Measurements from ENCODE around the gene FUT7. TPM values are rescaled to one million over a fixed set of nuclear protein-coding genes. Genes with fewer than 3 reads are reported as not detected.
A peak's percentile ranks its signal among the peaks of the same experiment; 100 is the strongest.
"Not testable (repeated sequence)": the region's sequence is repeated elsewhere in the genome, so short reads cannot be mapped to it uniquely, and the experiment has no call there.

The FUT7 gene
- polyA plus RNA-seq, 3 donors: 6.1 to 13.4 (median 10.5) TPM

GRCh38 chr9:137034039-137034708 is 2.3 kb upstream of the FUT7 start:
- peak; percentile 44 to 65 (median 60) for DNase-seq
- H3K27ac Mint-ChIP-seq: peak overlapping the region; percentile 86 to 94 (median 92)

GRCh38 chr9:137033481-137033880 is 1.6 kb upstream of the FUT7 start:
- Mint-ChIP-seq H3K36me3 (peaks cover 3 to 25% of the 10 kb centered on the region in 2 donors), H3K27ac (peak overlapping the region; percentile 86 to 94 (median 92)), H3K4me1 (peaks cover 52% of the 10 kb centered on the region), H3K4me3 (peak overlapping the region; percentile 87 to 93)
- H2AFZ ChIP-seq (ENCODE audit: insufficient read depth, low read depth, low read length, poor library complexity, severe bottlenecking); H3K9me3 ChIP-seq (replicated peaks in 1 of 2; ENCODE audit: control insufficient read depth in 1 of 2, insufficient read depth in 1 of 2, low read length in 2 of 2); H3K27me3 Mint-ChIP-seq (ENCODE audit: low read depth in 3 of 3); DNase-seq; H3K9me3 Mint-ChIP-seq; H3K27me3 ChIP-seq (ENCODE audit: control insufficient read depth in 2 of 2, insufficient read depth in 2 of 2, low read length in 2 of 2): not testable (repeated sequence)
- H3K9ac ChIP-seq (ENCODE audit: insufficient read depth, low read length, poor library complexity, severe bottlenecking): peak overlapping the region; percentile 77
- intact Hi-C loops (cut with micrococcal nuclease): loop anchor here (5.0 to 10.0 kb wide), 6 partner anchors 34 to 246 kb away; partner anchors contain the start of genes AJM1 (in 1 of the 2), C8G (in 1 of the 2), CLIC3 (in 1 of the 2) and FBXW5 (in 1 of the 2)
- peak overlapping the region; percentile 47 to 88 (median 68) for H3K4me3 ChIP-seq (replicated peaks in 1 of 3; ENCODE audit: low read depth in 2 of 3, low read length in 3 of 3)
- H4K20me1 ChIP-seq (ENCODE audit: insufficient read depth, low read length): peaks cover 48% of the 10 kb centered on the region
- H3K27ac ChIP-seq (ENCODE audit: low read depth in 1 of 2, low read length in 2 of 2): peak overlapping the region; percentile 83 to 92
- peaks cover 73% of the 10 kb centered on the region for H3K79me2 ChIP-seq (ENCODE audit: insufficient read depth, low read length)
- H3K36me3 ChIP-seq (replicated peaks in 1 of 2; ENCODE audit: control insufficient read depth in 1 of 2, insufficient read depth in 2 of 2, low read length in 2 of 2): peaks cover 15 to 22% of the 10 kb centered on the region in 2 donors
- peak overlapping the region; percentile 98 for H3K4me2 ChIP-seq (replicated peaks; ENCODE audit: extremely low read depth, low read length, poor library complexity, severe bottlenecking)
- peaks cover 61 to 74% of the 10 kb centered on the region in 2 donors for H3K4me1 ChIP-seq (ENCODE audit: control insufficient read depth in 1 of 2, insufficient read depth in 2 of 2, low read length in 2 of 2)
- no CpG with 5 or more reads among the region's 5 CpGs for WGBS (ENCODE audit: insufficient coverage)

More at GRCh38 chr9:137034039-137034708, 2.3 kb upstream of the FUT7 start:
- Histone ChIP-seq H3K4me1 (ENCODE audit: control insufficient read depth in 1 of 2, insufficient read depth in 2 of 2, low read length in 2 of 2) (peaks cover 54 to 67% of the 10 kb centered on the region in 2 donors), H3K79me2 (ENCODE audit: insufficient read depth, low read length) (peaks cover 67% of the 10 kb centered on the region), H2AFZ (ENCODE audit: insufficient read depth, low read depth, low read length, poor library complexity, severe bottlenecking) (peak overlapping the region; percentile 29), H3K27me3 (ENCODE audit: control insufficient read depth in 2 of 2, insufficient read depth in 2 of 2, low read length in 2 of 2) (no peaks in the 10 kb centered on the region), H3K4me3 (replicated peaks in 1 of 3; ENCODE audit: low read depth in 2 of 3, low read length in 3 of 3) (peak overlapping the region; percentile 47 to 88 (median 68)), H3K36me3 (replicated peaks in 1 of 2; ENCODE audit: control insufficient read depth in 1 of 2, insufficient read depth in 2 of 2, low read length in 2 of 2) (peaks cover 15 to 22% of the 10 kb centered on the region in 2 donors), H3K27ac (ENCODE audit: low read depth in 1 of 2, low read length in 2 of 2) (peak overlapping the region; percentile 83 to 92), H3K9me3 (replicated peaks in 1 of 2; ENCODE audit: control insufficient read depth in 1 of 2, insufficient read depth in 1 of 2, low read length in 2 of 2) (no peaks in the 10 kb centered on the region), H4K20me1 (ENCODE audit: insufficient read depth, low read length) (peaks cover 48% of the 10 kb centered on the region), H3K9ac (ENCODE audit: insufficient read depth, low read length, poor library complexity, severe bottlenecking) (peak overlapping the region; percentile 77), H3K4me2 (replicated peaks; ENCODE audit: extremely low read depth, low read length, poor library complexity, severe bottlenecking) (peak overlapping the region; percentile 98)
- TF ChIP-seq CTCF (IDR thresholded peaks at IDR 0.05): no peak
- intact Hi-C loops (cut with micrococcal nuclease): loop anchor here (1.0 to 10.0 kb wide), 7 partner anchors 33 to 247 kb away; partner anchors contain the start of genes AJM1 (in 1 of the 2), C8G (in 1 of the 2), CLIC3 (in 1 of the 2) and FBXW5 (in 1 of the 2)
- H3K4me3 Mint-ChIP-seq: peak overlapping the region; percentile 87 to 93
- H3K9me3 Mint-ChIP-seq: no peaks in the 10 kb centered on the region
- no peaks in the 10 kb centered on the region for H3K27me3 Mint-ChIP-seq (ENCODE audit: low read depth in 3 of 3)
- H3K4me1 Mint-ChIP-seq: peaks cover 45% of the 10 kb centered on the region
- 0% methylated on average over 8 of the region's 15 CpGs for WGBS (ENCODE audit: insufficient coverage)
- H3K36me3 Mint-ChIP-seq: peaks cover 5 to 30% of the 10 kb centered on the region in 2 donors

Measured in CD14-positive monocyte (primary cell).